Fibroblast of skin of abdomen (primary cell): ENCODE data around the gene ADAM11.

Experiments
- DNase-seq: peaks from one replicate; pipeline ENCODE4 v3.0.0-alpha.2; 2013

Gene ADAM11

DNA sequence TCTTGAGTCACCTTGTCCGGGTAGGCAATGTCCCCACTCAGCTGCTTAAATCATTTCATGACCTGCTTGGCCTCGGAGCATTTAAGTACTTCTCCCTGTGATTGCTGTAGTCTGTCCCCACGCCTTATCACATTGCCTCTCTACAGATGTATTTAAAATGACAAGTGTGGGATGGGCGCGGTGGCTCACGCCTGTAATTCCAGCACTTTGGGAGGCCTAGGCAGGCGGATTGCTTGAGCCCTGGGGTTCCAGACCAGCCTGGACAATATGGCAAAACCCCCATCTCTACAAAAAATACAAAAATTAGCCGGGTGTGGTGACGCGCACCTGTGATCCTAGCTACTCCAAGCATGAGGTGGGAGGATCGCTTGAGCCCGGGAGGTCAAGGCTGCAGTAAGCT is 72.6 kb downstream of the ADAM11 start:
- no peak for DNase-seq
